Sciatic nerve (tissue), 2 donors: Measurements from ENCODE around the gene PPP3R1. TPM values are rescaled to one million over a fixed set of nuclear protein-coding genes. Genes with fewer than 3 reads are reported as not detected.
A peak's percentile ranks its signal among the peaks of the same experiment; 100 is the strongest.

Source experiments
- ATAC-seq: fragments of 200-7000 bp; cut with Tn5 transposase; one replicate; pipeline ENCODE4 v1.9.1; 2020; ENCODE audit warnings: mild to moderate bottlenecking, moderate library complexity
- DNase-seq: peaks from one replicate; pipeline ENCODE4 v3.0.0-alpha.2; 2020; ENCODE audit warnings: low spot score
- intact Hi-C: fragments of 100-400 bp; cut with DNase I; formaldehyde crosslinking; loops from one replicate; pipeline ENCODE4 v1.14.2; 2022
- total RNA-seq: library from RNA; stranded (reverse); fragmentation: NEBNext Ultra II Directional; extraction: Animal tissue kit (Norgen Biotek cat#: 25700); gene quantifications from one replicate; pipeline ENCODE4 v1.2.1, GENCODE V29; 2021
- donor health status: DM: no; HTN: no; CAD: no.
- donor health status: DM: no; HTN: no; CAD: no.

PPP3R1 gene
- total RNA-seq, 1 donor from 2014 or later = 64.0 TPM

- intact Hi-C loops = no loop called here
- no peak for ATAC-seq
Observed at GRCh38 chr2:68238955-68239822, 13.1 kb downstream of the PPP3R1 start.

DNA sequence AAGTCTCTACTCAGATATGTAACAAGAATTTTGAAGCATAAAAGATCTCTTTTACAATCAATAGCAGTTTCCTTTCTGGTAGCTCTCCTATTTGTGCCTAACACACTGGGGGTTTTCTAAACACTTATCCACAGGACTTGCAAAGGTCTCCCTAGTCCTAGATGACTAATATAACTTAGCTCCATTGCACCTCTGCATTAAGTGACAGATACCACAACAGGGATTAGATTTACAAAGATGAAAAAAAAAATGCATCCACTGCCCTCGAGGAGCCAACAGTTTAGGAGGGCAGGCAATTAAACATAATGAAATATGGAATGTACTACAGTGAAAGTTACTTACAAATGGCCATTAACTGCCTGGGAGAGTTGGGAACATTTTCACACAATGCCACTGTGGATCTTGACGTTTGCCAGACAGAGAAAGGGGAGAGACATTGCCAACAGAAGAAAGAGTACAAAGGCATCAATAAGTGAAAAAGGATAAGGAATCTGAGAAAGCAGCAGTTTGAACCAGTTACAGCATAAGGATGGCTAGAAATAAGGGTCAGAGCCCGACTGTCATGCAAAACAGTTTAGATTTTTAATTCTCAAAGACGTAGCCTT, 14.3 kb downstream of the PPP3R1 start:
- DNase-seq (no peak), ATAC-seq (no peak)
- intact Hi-C loops = no loop called here

More at GRCh38 chr2:68238955-68239822, 13.1 kb downstream of the PPP3R1 start:
- DNase-seq = no peak

DNA sequence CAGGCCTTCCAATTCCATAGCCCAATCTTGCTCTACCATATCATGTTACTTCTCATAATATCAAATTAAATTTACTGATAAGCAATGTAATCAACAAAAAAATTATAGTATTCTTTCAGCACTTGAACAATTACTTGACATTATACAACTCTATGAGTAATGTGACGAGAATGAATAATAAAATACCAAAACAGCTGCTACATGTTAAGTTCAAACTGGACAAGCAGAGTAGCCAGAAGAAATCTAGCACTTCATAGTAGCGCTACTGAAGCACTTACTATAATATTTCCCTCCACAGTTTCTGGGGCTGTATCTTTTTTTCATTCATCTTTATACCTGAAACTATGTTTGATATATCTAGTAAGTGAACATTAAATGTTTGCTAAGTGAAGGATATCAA, 14.9 kb downstream of the PPP3R1 start:
- intact Hi-C loops = no loop called here
- DNase-seq (no peak), ATAC-seq (no peak)

DNA sequence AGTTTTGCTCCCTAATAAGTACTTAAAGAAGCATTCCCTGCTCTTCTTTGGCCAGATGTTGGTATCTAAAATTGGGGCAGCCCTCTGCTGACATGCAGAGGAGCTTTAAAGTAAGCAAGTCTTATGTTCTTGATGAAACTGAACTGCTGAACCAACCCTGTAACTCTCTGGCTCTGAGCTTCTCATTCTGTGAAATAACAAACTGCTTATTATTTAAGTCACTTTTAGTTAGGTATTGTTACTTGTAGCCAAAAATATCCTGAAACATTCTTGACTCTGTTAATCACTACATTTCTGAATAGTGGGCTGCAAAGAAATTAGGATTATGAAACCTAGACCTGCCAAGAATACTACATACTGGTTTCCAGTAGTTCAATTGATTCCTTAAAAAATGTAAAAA, 15.5 kb downstream of the PPP3R1 start:
- ATAC-seq (no peak), DNase-seq (no peak)
- intact Hi-C loops = no loop called here

- ATAC-seq = no peak
- intact Hi-C loops = no loop called here
- DNase-seq = no peak
Observed at GRCh38 chr2:68236103-68236734, 16.1 kb downstream of the PPP3R1 start.

DNA sequence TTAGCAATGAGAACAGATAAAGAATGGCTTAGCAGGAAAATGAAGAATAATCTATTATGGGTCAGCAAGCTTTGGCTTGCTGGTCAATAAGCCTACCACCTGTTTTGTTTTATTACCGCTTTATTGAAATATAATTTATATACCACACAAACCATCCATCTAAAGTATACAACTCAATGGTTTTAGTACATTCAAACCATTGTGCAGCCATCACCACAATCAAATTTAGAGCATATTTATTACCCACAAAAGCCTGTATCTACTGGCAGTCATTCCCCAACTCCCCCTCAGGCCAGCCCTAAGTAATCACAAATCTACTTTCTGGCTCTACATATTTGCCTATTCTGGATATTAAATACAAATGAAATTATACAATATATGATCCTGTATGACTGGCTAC, 17.2 kb downstream of the PPP3R1 start:
- no peak for DNase-seq
- intact Hi-C loops = no loop called here
- no peak for ATAC-seq

GRCh38 chr2:68234405-68234804, 17.9 kb downstream of the PPP3R1 start:
- intact Hi-C loops = no loop called here
- no peak for ATAC-seq
- no peak for DNase-seq

DNA sequence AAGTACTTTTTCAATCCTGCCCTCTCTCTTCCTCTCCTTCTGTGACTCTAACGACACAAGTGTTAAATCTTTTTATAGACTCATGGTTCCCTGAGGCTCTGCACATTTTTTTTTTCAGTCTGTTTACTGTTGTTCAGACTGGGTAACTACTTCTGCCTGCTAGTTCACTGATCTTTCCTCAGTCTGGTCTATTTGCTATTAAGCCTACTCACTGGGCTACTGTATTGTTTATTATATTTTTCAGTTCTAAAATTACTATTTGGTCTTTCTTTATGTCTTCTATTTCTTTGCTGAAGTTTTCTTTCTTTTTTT, 21.3 kb downstream of the PPP3R1 start:
- no peak for ATAC-seq
- DNase-seq = no peak
- intact Hi-C loops = no loop called here

GRCh38 chr2:68230241-68231060, 21.9 kb downstream of the PPP3R1 start:
- no peak for ATAC-seq
- DNase-seq = no peak

GRCh38 chr2:68226794-68227193, 25.5 kb downstream of the PPP3R1 start:
- intact Hi-C loops = no loop called here
- no peak for DNase-seq
- ATAC-seq = no peak

More at GRCh38 chr2:68230241-68231060, 21.9 kb downstream of the PPP3R1 start:
- intact Hi-C loops = no loop called here

DNA sequence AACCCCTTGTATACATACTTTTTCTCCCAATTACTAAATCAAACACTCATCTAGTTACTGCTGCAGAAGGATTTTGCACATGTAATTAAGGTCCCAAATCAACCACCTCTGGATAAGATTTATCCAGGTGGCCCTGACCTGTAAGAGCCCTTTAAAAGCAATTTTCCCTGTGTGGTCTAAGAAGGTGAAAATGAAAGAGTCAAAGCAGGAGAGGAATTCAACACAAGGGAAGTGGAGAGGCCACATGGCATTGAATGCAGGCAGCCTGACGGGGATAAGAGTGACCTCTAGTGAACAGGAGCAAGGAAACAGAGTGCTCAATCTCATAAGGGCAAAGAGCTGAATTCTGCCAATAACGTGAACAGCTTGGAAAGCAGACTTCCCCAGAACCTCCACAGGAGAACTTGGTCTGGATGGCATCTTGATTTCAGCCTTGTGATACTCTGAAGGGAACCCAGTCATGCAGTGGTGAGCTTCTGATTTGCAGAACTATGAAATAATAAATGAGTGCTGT, 27.2 kb downstream of the PPP3R1 start:
- DNase-seq = no peak
- ATAC-seq = peak; percentile 57
- intact Hi-C loops = no loop called here

- ATAC-seq (no peak), DNase-seq (no peak)
- intact Hi-C loops = no loop called here
Observed at GRCh38 chr2:68223419-68223818, 28.9 kb downstream of the PPP3R1 start.

DNA sequence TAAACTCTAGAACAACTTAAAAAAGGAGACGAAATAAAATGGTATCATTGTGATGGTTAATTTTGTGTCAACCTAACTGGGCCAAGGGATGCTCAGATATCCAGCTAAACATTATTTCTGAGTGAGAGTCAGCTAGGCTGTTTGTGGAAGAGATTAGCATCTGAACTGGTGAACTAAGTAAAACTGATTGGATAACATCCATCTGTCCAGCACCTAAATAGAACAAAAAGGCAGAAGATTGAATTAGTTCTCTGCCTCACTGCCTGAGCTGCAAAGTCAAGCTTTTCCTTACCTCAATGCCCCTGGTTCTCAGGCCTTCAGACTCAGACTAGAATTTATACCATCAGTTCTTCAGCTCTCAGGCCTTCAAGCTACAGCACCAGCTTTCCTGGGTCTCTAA, 30.0 kb downstream of the PPP3R1 start:
- DNase-seq = no peak
- intact Hi-C loops = no loop called here
- no peak for ATAC-seq

DNA sequence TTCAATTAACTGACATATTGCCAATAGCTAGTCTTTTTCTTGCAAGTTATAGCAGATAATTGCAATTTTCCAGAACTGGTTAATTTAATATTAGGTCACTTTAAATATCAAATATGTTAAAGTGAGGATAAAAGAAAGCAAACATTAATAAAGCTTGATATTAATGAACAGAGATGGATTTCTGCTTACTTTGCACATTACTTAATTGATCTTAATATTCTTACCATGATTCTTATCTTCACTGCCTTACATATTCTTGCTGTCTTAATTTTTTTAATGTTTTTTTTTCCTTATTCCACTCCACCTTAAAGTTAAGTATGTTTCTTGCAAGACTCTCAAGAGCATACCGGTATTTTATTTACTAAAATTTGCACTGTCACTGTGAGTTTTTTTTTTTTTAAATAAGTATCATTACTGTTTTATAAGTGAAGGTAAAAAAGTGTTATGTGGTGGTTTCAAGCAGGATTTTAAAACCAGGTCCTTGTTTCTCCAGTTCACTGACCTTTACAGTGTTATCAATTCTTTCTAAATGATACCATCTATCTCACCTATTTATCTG, 33.9 kb downstream of the PPP3R1 start:
- intact Hi-C loops = no loop called here
- no peak for ATAC-seq
- DNase-seq = no peak

GRCh38 chr2:68217729-68218128, 34.6 kb downstream of the PPP3R1 start:
- no peak for ATAC-seq
- intact Hi-C loops = no loop called here
- no peak for DNase-seq

- DNase-seq (no peak), ATAC-seq (no peak)
- intact Hi-C loops = no loop called here
Observed at GRCh38 chr2:68216454-68217310, 35.6 kb downstream of the PPP3R1 start.

GRCh38 chr2:68214381-68214780, 38.0 kb downstream of the PPP3R1 start:
- intact Hi-C loops = no loop called here
- no peak for ATAC-seq
- DNase-seq = no peak

DNA sequence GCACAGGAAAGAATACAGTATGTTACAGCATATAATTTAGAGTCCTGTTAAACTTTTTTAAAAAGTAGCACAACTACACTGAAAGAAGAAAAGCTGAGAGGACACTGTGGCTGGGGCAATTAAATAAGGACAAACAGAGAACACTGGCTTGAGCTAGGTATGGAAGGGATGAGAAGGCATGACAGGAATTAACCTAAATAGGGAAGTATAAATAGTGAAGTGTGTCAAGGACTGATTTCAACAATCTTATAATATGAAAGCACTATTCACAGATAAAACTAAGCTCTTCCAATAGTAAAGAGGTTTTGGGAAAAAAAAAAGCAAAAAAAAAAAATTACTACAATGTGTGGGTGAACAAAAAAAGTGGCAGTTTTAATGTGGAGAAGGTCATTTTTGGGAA, 45.5 kb downstream of the PPP3R1 start:
- ATAC-seq (no peak), DNase-seq (no peak)
- intact Hi-C loops = no loop called here
